GM18502 (cell line): ENCODE results near the gene HLCS.

ENCODE experiments used
- ATAC-seq: cut with Tn5 transposase; IDR thresholded peaks from one replicate; pipeline ENCODE4 v1.9.1; 2021; ENCODE audit warnings: mild to moderate bottlenecking; ENCODE audit not compliant: unreplicated experiment, poor library complexity

Gene HLCS

GRCh38 chr21:36856643-36857042 is 109.8 kb downstream of the HLCS start:
- no peak for ATAC-seq

GRCh38 chr21:36854391-36854790 is 112.1 kb downstream of the HLCS start:
- ATAC-seq: no peak

- ATAC-seq: no peak
These were observed 113.6 kb downstream of the HLCS start for GRCh38 chr21:36852864-36853263.

GRCh38 chr21:36852293-36852692 is 114.2 kb downstream of the HLCS start:
- no peak for ATAC-seq

GRCh38 chr21:36851121-36851520 is 115.3 kb downstream of the HLCS start:
- no peak for ATAC-seq

- no peak for ATAC-seq
These were observed 116.1 kb downstream of the HLCS start for GRCh38 chr21:36850372-36850771.

- ATAC-seq: no peak
These were observed 116.9 kb downstream of the HLCS start for GRCh38 chr21:36849461-36850105.

- ATAC-seq: no peak
These were observed 117.7 kb downstream of the HLCS start for GRCh38 chr21:36848730-36849274.

- ATAC-seq: no peak
These were observed 119.3 kb downstream of the HLCS start for GRCh38 chr21:36847189-36847588.

DNA sequence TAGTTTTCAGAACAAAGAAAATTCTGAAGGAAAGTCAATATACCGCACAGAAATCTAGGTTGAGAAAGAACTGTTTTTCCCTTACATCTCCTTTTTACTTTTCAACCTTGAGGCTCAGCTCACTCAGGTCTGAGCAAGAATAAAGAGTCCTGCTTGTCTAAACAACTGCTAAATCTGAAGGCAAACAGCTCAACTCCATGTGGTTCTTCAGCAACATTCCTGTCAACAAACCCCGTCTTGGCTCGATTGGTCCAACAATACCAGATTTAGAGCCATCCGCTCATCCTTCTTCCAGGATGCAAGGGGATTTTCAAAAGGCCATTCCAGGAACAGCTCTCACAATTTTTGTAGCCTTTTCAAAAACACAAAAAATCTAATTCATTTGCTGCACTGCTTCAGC is 119.8 kb downstream of the HLCS start:
- no peak for ATAC-seq

GRCh38 chr21:36845790-36846189 is 120.7 kb downstream of the HLCS start:
- no peak for ATAC-seq

DNA sequence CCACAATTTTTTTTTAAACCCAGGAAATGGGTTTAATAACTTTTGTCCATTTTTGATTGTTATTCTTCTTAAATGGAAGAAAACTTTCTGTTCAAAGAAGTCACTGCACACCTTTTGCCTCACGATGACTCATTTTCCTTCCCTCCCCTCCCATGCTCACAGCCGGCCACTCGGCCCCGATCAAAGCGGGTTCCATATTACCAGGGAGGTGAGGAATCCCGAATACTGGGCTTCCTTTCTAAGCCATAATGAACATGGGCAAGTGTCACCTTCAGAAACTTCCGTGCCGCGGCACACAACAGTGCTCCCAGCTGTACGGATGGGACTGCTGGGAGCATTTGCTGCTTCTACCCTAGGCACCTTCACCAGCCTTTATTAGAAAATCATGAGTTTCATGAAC is 121.4 kb downstream of the HLCS start:
- ATAC-seq: no peak

DNA sequence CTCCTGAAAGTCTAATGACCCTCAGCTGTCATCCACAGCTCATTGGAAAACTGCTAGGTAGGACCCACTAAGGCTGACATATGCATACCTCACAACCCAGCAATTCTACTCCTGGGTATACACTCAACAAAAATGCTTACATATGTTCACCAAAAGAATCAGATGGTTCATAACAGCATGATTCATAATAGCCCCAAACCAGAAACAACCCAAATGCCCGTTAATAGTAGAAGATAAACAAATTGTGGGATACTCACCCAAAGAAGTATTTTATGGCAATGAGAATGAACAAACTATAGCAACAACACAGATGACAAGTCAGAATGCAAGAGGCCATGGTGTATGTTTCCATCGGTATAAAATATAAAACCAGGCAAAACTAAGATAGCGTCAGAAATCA is 124.6 kb downstream of the HLCS start:
- ATAC-seq: no peak

GRCh38 chr21:36839735-36840134 is 126.7 kb downstream of the HLCS start:
- ATAC-seq: no peak

DNA sequence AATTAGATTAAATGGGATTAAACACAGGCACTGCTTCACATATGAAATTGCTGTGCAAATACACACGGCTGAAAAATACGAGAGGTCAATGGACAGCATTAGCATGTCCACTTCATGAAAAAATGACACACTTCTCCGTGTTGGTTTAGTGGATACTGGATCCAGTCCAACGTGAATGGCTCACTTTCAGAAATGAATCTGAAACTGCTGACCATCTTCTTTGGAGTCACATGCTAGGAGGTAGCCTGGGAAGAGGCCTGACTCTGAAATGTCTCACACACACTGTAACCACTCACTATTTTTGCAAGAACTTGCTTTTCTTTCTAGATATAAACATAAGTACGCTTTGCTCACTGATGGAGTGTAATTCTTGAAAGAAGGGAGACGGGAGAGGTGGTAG is 127.3 kb downstream of the HLCS start:
- ATAC-seq: no peak

- no peak for ATAC-seq
These were observed 131.1 kb downstream of the HLCS start for GRCh38 chr21:36835383-36835795.

GRCh38 chr21:36834192-36834591 is 132.3 kb downstream of the HLCS start:
- no peak for ATAC-seq

- no peak for ATAC-seq
These were observed 136.4 kb downstream of the HLCS start for GRCh38 chr21:36830100-36830499.

DNA sequence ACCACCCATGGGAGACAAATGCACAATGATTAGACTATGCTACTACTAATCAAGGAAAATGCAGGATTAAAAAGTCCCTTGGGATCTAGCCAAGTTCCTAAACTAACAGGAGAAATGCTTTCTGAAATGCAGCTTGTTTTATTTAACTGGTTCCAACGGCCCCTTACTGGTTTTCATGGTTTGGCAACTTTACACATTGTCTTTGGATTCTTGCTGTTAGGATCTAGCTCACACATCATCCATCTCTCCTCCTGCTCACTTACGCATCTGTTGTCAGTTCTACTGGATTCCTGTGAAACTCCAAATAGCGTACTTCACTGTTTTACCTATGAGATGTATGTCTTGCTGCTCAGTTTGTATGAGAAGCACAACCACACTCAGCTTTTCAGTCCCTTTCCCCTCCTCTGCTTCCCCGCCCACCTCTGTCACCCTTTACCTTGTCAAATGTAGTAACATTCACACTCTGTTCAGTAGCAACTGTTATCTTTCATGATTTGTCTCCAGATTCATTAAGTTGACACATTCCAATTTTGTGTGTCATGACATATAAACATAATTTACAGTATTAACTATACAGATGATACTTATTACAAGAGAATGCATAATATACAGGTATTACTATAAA is 137.5 kb downstream of the HLCS start:
- ATAC-seq: no peak

GRCh38 chr21:36828208-36828607 is 138.3 kb downstream of the HLCS start:
- ATAC-seq: no peak

DNA sequence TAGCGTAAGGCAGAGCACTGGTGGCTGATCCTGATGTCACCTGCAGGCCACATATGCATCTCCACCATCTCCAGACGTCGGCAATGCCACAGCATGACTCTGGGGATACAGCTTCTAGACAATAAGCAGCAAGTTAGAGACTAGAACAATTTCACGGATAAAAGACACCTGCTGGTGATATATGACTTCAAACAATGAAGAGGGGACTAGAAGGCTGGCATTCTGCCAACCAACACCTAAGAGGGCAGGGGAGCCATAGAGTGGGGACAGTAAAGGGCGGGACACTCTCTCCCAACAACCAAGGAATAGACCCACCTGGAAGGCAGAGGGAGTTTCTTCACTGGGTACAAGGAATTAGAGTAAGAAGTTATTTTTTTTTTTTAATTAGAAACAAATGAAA is 140.8 kb downstream of the HLCS start:
- no peak for ATAC-seq

DNA sequence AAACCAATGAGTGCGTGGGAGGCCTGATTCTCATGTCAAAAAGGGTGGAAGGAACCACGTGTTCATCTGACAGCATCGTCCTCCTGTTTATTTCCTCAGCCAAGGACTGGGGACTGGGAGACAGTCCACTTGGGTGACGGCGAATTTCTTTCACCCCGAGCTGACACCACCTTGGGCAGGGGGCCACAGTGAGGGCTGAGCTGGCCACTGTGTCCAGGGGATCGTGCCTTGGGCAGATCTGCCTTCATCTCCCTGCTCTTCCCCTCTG is 145.5 kb downstream of the HLCS start:
- ATAC-seq: no peak
